ENCODE data around the gene PLA2G4E.

Gene PLA2G4E

DNA sequence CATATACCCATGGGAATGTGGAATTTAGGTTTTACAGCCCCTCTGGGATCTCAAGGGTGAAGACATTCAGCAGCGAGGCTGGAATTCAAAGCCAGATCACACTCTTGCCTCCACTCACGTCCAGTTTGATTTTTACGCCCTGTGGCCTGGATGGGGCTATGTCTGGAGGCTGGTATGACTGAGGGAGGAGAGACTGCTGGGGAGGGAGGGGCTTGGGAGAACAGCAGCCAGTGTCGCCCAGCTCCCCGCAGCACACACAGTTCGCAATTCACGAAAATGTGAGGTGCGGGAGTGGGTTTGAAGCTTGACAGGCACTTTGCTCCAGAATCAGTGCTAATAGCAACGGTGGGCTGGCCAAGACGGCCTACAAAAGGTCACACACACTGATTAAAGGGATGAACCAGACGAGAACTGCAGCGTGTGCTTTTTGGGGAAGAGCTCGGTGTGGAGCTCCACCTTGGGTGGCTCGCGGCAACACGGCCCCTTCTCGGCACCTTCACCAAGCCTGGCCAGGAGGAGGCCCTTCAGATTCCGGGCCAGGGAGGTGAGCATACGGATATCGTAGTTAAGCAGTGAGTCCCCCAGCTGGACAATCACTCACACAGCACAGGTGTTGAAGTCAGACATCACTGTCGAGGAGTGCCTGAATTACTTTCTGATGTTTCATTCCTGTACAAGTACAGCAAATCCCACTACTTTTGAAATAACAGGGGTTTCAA lies 64.9 kb downstream of the PLA2G4E start:
- ATAC-seq = no peak
- TF ChIP-seq PPARA (CRISPR knock-in tag; IDR thresholded peaks at IDR 0.05; ENCODE audit: borderline replicate concordance) (no peak), ZFP30 (CRISPR knock-in tag; IDR thresholded peaks at IDR 0.05) (no peak), POU6F1 (CRISPR knock-in tag; IDR thresholded peaks at IDR 0.05; ENCODE audit: borderline replicate concordance, low read depth) (no peak), ZNF70 (CRISPR knock-in tag; IDR thresholded peaks at IDR 0.05) (no peak), ZFP3 (CRISPR knock-in tag; IDR thresholded peaks at IDR 0.05) (no peak), ISL1 (CRISPR knock-in tag; IDR thresholded peaks at IDR 0.05) (no peak), SNAI2 (CRISPR knock-in tag; IDR thresholded peaks at IDR 0.05) (no peak), GLIS3 (CRISPR knock-in tag; IDR thresholded peaks at IDR 0.05) (no peak), BACH2 (CRISPR knock-in tag; IDR thresholded peaks at IDR 0.05; ENCODE audit: borderline replicate concordance) (no peak), CREB5 (CRISPR knock-in tag; IDR thresholded peaks at IDR 0.05; ENCODE audit: low read depth) (no peak), TCF4 (CRISPR knock-in tag; IDR thresholded peaks at IDR 0.05; ENCODE audit: borderline replicate concordance) (no peak), ARNTL (CRISPR knock-in tag; IDR thresholded peaks at IDR 0.05; ENCODE audit: borderline replicate concordance, low read depth) (no peak), ZC3H10 (CRISPR knock-in tag; IDR thresholded peaks at IDR 0.05) (no peak), ZNF565 (CRISPR knock-in tag; conservative IDR thresholded peaks at IDR 0.05; ENCODE audit: low read depth) (no peak)
- TF ChIP-seq, protein P1, sequence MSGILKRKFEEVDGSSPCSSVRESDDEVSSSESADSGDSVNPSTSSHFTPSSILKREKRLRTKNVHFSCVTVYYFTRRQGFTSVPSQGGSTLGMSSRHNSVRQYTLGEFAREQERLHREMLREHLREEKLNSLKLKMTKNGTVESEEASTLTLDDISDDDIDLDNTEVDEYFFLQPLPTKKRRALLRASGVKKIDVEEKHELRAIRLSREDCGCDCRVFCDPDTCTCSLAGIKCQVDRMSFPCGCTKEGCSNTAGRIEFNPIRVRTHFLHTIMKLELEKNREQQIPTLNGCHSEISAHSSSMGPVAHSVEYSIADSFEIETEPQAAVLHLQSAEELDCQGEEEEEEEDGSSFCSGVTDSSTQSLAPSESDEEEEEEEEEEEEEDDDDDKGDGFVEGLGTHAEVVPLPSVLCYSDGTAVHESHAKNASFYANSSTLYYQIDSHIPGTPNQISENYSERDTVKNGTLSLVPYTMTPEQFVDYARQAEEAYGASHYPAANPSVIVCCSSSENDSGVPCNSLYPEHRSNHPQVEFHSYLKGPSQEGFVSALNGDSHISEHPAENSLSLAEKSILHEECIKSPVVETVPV (CRISPR knock-in tag; IDR thresholded peaks at IDR 0.05) = no peak
- TF ChIP-seq, protein P2, sequence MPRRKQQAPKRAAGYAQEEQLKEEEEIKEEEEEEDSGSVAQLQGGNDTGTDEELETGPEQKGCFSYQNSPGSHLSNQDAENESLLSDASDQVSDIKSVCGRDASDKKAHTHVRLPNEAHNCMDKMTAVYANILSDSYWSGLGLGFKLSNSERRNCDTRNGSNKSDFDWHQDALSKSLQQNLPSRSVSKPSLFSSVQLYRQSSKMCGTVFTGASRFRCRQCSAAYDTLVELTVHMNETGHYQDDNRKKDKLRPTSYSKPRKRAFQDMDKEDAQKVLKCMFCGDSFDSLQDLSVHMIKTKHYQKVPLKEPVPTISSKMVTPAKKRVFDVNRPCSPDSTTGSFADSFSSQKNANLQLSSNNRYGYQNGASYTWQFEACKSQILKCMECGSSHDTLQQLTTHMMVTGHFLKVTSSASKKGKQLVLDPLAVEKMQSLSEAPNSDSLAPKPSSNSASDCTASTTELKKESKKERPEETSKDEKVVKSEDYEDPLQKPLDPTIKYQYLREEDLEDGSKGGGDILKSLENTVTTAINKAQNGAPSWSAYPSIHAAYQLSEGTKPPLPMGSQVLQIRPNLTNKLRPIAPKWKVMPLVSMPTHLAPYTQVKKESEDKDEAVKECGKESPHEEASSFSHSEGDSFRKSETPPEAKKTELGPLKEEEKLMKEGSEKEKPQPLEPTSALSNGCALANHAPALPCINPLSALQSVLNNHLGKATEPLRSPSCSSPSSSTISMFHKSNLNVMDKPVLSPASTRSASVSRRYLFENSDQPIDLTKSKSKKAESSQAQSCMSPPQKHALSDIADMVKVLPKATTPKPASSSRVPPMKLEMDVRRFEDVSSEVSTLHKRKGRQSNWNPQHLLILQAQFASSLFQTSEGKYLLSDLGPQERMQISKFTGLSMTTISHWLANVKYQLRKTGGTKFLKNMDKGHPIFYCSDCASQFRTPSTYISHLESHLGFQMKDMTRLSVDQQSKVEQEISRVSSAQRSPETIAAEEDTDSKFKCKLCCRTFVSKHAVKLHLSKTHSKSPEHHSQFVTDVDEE (CRISPR knock-in tag; IDR thresholded peaks at IDR 0.05) = no peak

DNA sequence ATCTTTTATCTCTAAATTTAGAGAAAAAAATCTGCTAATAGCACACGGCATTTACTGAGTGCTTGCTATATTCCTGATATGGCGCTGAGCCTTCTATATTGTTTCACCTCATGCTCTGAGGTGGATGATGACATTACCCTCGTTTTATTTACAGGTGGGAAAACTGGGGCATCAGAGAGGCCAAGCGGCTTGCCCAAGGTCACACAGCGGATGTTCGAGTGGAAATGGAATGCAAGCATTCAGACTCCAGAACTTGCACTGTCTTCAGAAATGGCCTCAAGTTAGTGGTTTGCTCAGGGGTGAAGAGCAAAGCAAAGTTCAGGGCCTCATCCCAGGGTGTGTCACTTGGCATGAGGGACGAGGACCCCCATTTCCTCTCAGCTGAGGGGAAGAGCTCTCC lies 65.7 kb downstream of the PLA2G4E start:
- no peak for ATAC-seq
- TF ChIP-seq POU6F1 (CRISPR knock-in tag; IDR thresholded peaks at IDR 0.05; ENCODE audit: borderline replicate concordance, low read depth) = no peak
- no peak for TF ChIP-seq SNAI2 (CRISPR knock-in tag; IDR thresholded peaks at IDR 0.05)
- no peak for TF ChIP-seq GLIS3 (CRISPR knock-in tag; IDR thresholded peaks at IDR 0.05)
- TF ChIP-seq, protein P2 (CRISPR knock-in tag; IDR thresholded peaks at IDR 0.05) = no peak
- TF ChIP-seq CREB5 (CRISPR knock-in tag; IDR thresholded peaks at IDR 0.05; ENCODE audit: low read depth) = no peak
- no peak for TF ChIP-seq ZFP3 (CRISPR knock-in tag; IDR thresholded peaks at IDR 0.05)
- TF ChIP-seq CSDC2 (CRISPR knock-in tag; IDR thresholded peaks at IDR 0.05) = no peak
- no peak for TF ChIP-seq ZFP30 (CRISPR knock-in tag; IDR thresholded peaks at IDR 0.05)
- no peak for TF ChIP-seq RARB (CRISPR knock-in tag; IDR thresholded peaks at IDR 0.05)
- TF ChIP-seq ZC3H10 (CRISPR knock-in tag; IDR thresholded peaks at IDR 0.05) = no peak
- TF ChIP-seq ZNF565 (CRISPR knock-in tag; conservative IDR thresholded peaks at IDR 0.05; ENCODE audit: low read depth) = no peak
- TF ChIP-seq ISL1 (CRISPR knock-in tag; IDR thresholded peaks at IDR 0.05) = no peak
- TF ChIP-seq, protein P3, sequence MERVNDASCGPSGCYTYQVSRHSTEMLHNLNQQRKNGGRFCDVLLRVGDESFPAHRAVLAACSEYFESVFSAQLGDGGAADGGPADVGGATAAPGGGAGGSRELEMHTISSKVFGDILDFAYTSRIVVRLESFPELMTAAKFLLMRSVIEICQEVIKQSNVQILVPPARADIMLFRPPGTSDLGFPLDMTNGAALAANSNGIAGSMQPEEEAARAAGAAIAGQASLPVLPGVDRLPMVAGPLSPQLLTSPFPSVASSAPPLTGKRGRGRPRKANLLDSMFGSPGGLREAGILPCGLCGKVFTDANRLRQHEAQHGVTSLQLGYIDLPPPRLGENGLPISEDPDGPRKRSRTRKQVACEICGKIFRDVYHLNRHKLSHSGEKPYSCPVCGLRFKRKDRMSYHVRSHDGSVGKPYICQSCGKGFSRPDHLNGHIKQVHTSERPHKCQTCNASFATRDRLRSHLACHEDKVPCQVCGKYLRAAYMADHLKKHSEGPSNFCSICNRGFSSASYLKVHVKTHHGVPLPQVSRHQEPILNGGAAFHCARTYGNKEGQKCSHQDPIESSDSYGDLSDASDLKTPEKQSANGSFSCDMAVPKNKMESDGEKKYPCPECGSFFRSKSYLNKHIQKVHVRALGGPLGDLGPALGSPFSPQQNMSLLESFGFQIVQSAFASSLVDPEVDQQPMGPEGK (CRISPR knock-in tag; IDR thresholded peaks at IDR 0.05; ENCODE audit: borderline replicate concordance) = no peak
- TF ChIP-seq TCF4 (CRISPR knock-in tag; IDR thresholded peaks at IDR 0.05; ENCODE audit: borderline replicate concordance) = no peak
- TF ChIP-seq BACH2 (CRISPR knock-in tag; IDR thresholded peaks at IDR 0.05; ENCODE audit: borderline replicate concordance) = no peak
- TF ChIP-seq ARNTL (CRISPR knock-in tag; IDR thresholded peaks at IDR 0.05; ENCODE audit: borderline replicate concordance, low read depth) = no peak
- TF ChIP-seq OSR1 (CRISPR knock-in tag; IDR thresholded peaks at IDR 0.05) = no peak
- no peak for TF ChIP-seq ZNF70 (CRISPR knock-in tag; IDR thresholded peaks at IDR 0.05)
- no peak for TF ChIP-seq ESRRG (CRISPR knock-in tag; IDR thresholded peaks at IDR 0.05)
